Suprapubic skin (tissue), 4 donors: ENCODE measurements around the gene UTP15. TPM values are rescaled to one million over a fixed set of nuclear protein-coding genes. Genes with fewer than 3 reads are reported as not detected.
A peak's percentile ranks its signal among the peaks of the same experiment; 100 is the strongest.

Experiments used
- DNase-seq, 2 donors: peaks; one replicate each; pipeline ENCODE4 v3.0.0-alpha.2; 2019; ENCODE audit warnings: low spot score in 2 of 2
- H3K27ac ChIP-seq: fragments of 200-600 bp; sonication (generic); one replicate; pipeline ENCODE4 v1.5.1; 2019
- H3K27me3 ChIP-seq: fragments of 200-600 bp; sonication (generic); one replicate; pipeline ENCODE4 v1.5.1; 2019
- H3K36me3 ChIP-seq: fragments of 200-600 bp; sonication (generic); one replicate; pipeline ENCODE4 v1.5.1; 2019
- H3K4me1 ChIP-seq: fragments of 200-600 bp; sonication (generic); one replicate; pipeline ENCODE4 v1.5.1; 2019
- H3K4me3 ChIP-seq: fragments of 200-600 bp; sonication (generic); one replicate; pipeline ENCODE4 v1.5.1; 2019; ENCODE audit warnings: mild to moderate bottlenecking
- H3K9me3 ChIP-seq: fragments of 200-600 bp; sonication (generic); one replicate; pipeline ENCODE4 v1.5.1; 2019
- EP300 ChIP-seq: sonication (generic); formaldehyde crosslinking; IDR thresholded peaks from one replicate; pipeline ENCODE4 v1.6.1; 2017; ENCODE audit warnings: antibody characterized with exemption
- POLR2A ChIP-seq, 2 donors: fragments of 450-650 bp; IDR thresholded peaks; one replicate each; pipeline ENCODE4 v1.6.1; 2017; ENCODE audit warnings: antibody characterized with exemption in 2 of 2, mild to moderate bottlenecking in 2 of 2, moderate library complexity in 2 of 2
- POLR2AphosphoS5 ChIP-seq, 3 donors: sonication (generic); formaldehyde crosslinking; IDR thresholded peaks; one replicate each; pipeline ENCODE4 v1.6.1; 2017; ENCODE audit warnings: antibody characterized with exemption in 3 of 3
- WGBS: methylation state at CpG from one replicate; pipeline ENCODE4 v1.1.5; 2018; 5-methylcytosine and 5-hydroxymethylcytosine counted together
- total RNA-seq, 4 donors: library from RNA; depleted of rRNA; stranded (reverse); fragments of >200 nt; gene quantifications; one replicate each; pipeline ENCODE4 v1.1.0, GENCODE V29; 2016
- TF ChIP-seq, protein P1 (sequence below), 2 donors: fragments of 200-600 bp in 1 of 2; fragments of 450-650 bp in 1 of 2; sonication (generic) in 1 of 2; IDR thresholded peaks; one replicate each; pipeline ENCODE4 v1.5.1; 2016 to 2019; ENCODE audit warnings: antibody characterized with exemption in 2 of 2, mild to moderate bottlenecking in 1 of 2, moderate library complexity in 1 of 2

The UTP15 gene
- total RNA-seq, result 10 to 100 TPM; 31.4 to 67.8 (median 47.8) TPM

DNA sequence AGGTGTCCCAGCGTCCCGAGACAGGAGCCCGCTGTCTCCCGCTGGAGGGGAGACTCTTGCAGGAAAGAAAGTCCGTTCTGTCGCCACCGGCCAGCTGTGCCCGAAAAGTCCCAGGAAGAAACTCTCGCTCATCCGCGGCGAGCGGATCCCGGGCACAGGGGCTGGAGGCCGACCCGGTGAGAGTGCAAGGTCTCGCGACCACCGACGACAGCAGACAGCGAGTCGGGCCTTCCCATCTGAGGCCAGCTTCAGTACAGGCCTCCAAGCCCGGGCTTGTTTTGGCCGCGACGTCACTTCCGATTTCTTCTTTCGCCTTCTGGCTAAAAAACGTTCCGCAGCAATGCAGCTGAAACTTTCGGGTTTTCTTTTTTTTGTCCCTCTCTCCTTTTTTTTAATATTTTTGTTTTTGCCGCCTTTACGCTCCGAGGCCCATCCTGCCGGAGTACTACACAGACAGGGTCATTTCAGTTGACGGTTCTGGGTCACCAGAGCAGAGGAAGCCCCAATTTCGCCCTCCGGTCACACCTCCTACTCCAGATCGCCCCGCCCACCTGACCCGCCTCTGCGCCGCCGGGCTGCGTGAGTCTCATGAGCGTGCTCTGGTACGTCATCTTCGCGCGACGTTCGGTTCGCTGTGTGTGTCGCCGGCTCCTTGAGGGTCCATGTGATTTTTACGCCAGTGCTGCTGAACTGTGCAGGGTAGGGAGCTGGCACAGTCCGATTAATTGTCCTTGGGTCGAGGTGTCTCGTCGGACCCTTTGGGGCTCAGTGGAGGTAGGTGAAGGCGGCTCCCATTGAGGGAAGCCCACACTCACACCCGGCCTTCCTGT is at the start of gene UTP15, which contains the start of gene ANKRA2:
Gene UTP15 (plus strand): TSS at position 605 of the 830 bp plus-strand sequence. CDS start 1,602 bp downstream, outside the sequence.
Gene ANKRA2 (minus strand): TSS at position 501 of the 830 bp plus-strand sequence. CDS start 2,758 bp downstream, outside the sequence.
- Histone ChIP-seq H3K36me3 (peaks cover 27% of the 10 kb centered on the region), H3K4me3 (peak within 1 kb of the TSS; percentile 92), H3K27ac (peak within 1 kb of the TSS; percentile 95), H3K4me1 (peaks cover 41% of the 10 kb centered on the region), H3K9me3 (no peaks in the 10 kb centered on the region), H3K27me3 (no peaks in the 10 kb centered on the region)
- TF ChIP-seq EP300 (no peak), POLR2AphosphoS5 (IDR thresholded peaks at IDR 0.05) (peak; percentile 66 to 97 (median 76)), POLR2A (IDR thresholded peaks at IDR 0.05) (peak in 1 of 2 donors; percentile 54)
- TF ChIP-seq, protein P1, sequence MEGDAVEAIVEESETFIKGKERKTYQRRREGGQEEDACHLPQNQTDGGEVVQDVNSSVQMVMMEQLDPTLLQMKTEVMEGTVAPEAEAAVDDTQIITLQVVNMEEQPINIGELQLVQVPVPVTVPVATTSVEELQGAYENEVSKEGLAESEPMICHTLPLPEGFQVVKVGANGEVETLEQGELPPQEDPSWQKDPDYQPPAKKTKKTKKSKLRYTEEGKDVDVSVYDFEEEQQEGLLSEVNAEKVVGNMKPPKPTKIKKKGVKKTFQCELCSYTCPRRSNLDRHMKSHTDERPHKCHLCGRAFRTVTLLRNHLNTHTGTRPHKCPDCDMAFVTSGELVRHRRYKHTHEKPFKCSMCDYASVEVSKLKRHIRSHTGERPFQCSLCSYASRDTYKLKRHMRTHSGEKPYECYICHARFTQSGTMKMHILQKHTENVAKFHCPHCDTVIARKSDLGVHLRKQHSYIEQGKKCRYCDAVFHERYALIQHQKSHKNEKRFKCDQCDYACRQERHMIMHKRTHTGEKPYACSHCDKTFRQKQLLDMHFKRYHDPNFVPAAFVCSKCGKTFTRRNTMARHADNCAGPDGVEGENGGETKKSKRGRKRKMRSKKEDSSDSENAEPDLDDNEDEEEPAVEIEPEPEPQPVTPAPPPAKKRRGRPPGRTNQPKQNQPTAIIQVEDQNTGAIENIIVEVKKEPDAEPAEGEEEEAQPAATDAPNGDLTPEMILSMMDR (IDR thresholded peaks at IDR 0.05), result no peak
- peak; percentile 99 to 100 for DNase-seq
- under 1% methylated on average over 45 of the region's 62 CpGs for WGBS

- no peaks in the 10 kb centered on the region for H3K27me3 ChIP-seq
- H3K27ac ChIP-seq, result no peak overlapping the region
- DNase-seq, result no peak
- peaks cover 8% of the 10 kb centered on the region for H3K4me1 ChIP-seq
- no peaks in the 10 kb centered on the region for H3K36me3 ChIP-seq
- no peaks in the 10 kb centered on the region for H3K9me3 ChIP-seq
- no peak for TF ChIP-seq POLR2AphosphoS5 (IDR thresholded peaks at IDR 0.05)
- TF ChIP-seq, protein P1 (IDR thresholded peaks at IDR 0.05), result peak; percentile 52 to 77
- 16% methylated on average over 16 of the region's 16 CpGs for WGBS
- no peak overlapping the region for H3K4me3 ChIP-seq
These were observed 45.8 kb upstream of the UTP15 start for GRCh38 chr5:73519531-73520283.

- Histone ChIP-seq H3K36me3 (no peaks in the 10 kb centered on the region), H3K4me3 (no peak overlapping the region), H3K27me3 (no peaks in the 10 kb centered on the region), H3K9me3 (no peaks in the 10 kb centered on the region), H3K27ac (no peak overlapping the region), H3K4me1 (peaks cover 8% of the 10 kb centered on the region)
- WGBS, result 52% methylated on average over 7 of the region's 7 CpGs
- no peak for DNase-seq
- TF ChIP-seq EP300 (no peak), POLR2A (IDR thresholded peaks at IDR 0.05) (no peak), POLR2AphosphoS5 (IDR thresholded peaks at IDR 0.05) (no peak)
- TF ChIP-seq, protein P1 (IDR thresholded peaks at IDR 0.05), result no peak
These were observed 42.6 kb upstream of the UTP15 start for GRCh38 chr5:73522989-73523388.

DNA sequence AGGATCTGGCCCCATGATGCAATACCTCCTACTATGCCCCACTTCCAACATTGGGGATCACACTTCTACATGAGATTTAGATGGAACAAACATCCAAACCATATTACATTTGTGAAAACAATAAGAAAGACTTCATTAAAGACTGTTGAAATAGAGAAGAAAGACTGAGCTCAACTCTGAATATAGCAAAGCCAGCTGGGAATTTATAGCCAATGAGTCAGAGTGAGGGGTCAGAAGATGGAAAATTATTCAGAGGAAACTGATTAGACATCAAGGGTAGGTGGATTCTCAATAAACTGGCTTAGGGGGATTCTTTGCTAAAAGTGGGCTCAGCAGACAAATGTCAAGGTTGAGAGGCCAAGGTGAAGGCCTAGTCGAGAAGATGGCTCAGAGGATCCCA is 41.7 kb upstream of the UTP15 start:
- Histone ChIP-seq H3K36me3 (no peaks in the 10 kb centered on the region), H3K9me3 (no peaks in the 10 kb centered on the region), H3K4me3 (no peak overlapping the region), H3K27ac (no peak overlapping the region), H3K4me1 (peaks cover 8% of the 10 kb centered on the region), H3K27me3 (no peaks in the 10 kb centered on the region)
- no peak for TF ChIP-seq EP300
- no peak for TF ChIP-seq POLR2A (IDR thresholded peaks at IDR 0.05)
- TF ChIP-seq POLR2AphosphoS5 (IDR thresholded peaks at IDR 0.05), result no peak
- TF ChIP-seq, protein P1 (IDR thresholded peaks at IDR 0.05), result no peak
- WGBS, result 97% methylated on average over 1 of the region's 1 CpG
- no peak for DNase-seq
